A204.1 (cell line): Measurements from ENCODE around the gene SCIMP.
"Not testable (repeated sequence)": the region's sequence is repeated elsewhere in the genome, so short reads cannot be mapped to it uniquely, and the experiment has no call there.

Source experiments
- FAIRE-seq: peaks from 2 replicates; lab custom pipeline; 2012; peaks lifted over from hg19 to GRCh38; lab: Jason Lieb, UNC

Gene SCIMP

GRCh38 chr17:5234645-5235576, at the start of gene SCIMP:
SCIMP (minus strand) TSS chr17:5234860; CDS start chr17:5234755, 105 bp downstream.
- FAIRE-seq: no peak

DNA sequence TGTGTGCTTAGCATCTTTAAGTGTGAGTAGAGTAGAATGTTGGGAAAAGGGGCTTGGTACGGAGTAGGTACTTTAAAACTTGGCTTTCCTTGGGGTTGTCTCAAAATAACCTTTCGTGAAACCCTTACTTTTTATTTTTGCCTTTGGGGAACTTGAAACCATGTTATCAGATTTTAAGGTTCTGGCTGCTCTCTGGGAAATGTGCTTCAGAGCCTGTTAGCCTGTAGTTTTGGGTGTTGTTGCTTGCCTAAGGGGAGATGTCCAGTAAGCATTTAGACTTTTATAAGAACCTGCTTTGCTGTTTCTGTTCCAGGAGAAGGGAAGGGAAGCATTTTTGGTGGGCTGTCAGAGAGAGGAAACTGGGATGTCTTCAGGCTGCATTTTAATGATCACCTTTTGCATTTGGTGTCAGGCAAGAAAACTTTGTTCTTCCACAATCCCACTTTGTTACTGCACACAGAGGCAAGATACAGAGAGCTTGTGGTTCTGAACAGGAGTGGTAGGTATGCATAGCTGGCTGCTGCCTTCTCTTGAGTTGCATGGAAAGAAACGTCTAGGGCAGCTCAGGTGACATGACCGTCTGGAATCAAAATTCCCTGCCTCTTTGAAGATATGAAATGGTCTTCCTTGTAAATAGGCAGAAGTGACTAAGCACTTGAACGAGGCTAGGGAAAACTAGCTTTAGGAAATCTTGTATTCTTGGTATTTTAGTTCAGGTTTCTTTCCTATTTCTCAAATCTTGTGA, 49.1 kb upstream of the SCIMP start:
- no peak for FAIRE-seq

DNA sequence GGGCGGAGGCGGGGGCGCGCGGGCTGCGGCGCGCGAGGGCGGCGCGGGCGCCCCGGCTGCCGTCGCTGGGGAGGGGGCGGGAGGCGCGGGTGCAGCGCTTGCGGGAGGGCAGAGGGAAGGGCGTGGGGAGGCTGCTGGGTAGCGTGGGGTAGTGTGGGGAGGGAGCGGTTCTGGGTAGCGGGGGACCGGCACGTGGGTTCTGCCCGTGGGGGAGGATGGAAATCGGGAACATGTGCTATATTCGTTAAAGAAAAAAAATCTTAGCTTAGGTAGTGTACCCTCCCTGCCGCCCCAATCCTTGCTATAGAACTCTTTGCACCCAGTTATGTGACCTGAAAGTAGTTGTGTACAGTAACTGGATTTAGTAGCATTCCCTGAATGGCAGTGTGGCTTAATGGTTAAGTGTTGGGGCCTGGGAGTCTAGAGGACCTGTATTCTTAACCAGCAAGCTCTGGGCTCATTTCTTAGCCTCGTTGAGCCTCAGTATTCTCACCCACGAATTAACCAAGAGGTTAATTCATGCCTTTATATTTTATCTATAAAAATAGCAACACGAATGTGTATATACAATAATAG, 48.1 kb upstream of the SCIMP start:
- FAIRE-seq: no peak

DNA sequence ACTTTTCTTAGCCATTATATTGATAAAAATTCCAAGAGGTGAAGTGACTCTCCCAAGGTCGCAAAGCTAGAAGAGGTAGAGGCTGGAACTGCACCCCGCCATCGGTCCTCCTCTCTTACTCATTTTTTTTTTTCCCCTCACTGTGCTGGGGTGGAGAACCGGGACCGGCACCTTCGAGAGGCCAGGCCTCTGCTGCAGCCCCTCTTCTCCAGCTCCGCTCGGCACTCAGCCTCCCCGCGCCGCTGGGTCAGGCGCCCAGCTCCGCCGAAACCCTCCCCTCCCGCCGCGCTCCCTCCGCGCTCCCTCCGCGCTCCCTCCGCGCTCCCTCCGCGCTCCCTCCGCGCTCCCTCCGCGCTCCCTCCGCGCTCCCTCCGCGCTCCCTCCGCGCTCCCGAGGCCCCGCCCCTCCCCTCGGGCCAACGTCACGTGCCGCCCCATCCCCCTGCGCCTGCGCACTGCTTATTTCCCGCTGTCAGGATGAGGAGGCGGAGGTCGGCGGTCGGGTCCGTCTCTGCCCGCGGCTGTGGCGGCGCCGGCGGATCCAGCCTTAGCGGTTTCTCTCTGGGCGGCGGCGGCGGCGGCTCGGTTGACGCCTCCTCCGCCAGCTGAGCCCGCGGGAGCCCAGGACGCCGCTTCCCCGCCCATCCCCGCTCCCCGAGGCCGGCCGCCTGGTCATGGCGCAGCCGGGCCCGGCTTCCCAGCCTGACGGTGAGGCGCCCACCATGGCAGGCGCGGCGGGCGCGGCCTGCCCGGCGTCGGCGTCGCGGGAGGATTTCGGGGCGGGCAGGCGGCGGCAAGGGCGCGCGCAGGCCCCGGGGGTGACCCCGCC, 47.4 kb upstream of the SCIMP start, which contains the start of gene RABEP1:
RABEP1 (plus strand) TSS at position 471 of the 828 bp plus-strand sequence; CDS start at position 674, 203 bp downstream.
- FAIRE-seq: no peak

- no peak for FAIRE-seq
These were observed 37.7 kb upstream of the SCIMP start for GRCh38 chr17:5272322-5272721.

DNA sequence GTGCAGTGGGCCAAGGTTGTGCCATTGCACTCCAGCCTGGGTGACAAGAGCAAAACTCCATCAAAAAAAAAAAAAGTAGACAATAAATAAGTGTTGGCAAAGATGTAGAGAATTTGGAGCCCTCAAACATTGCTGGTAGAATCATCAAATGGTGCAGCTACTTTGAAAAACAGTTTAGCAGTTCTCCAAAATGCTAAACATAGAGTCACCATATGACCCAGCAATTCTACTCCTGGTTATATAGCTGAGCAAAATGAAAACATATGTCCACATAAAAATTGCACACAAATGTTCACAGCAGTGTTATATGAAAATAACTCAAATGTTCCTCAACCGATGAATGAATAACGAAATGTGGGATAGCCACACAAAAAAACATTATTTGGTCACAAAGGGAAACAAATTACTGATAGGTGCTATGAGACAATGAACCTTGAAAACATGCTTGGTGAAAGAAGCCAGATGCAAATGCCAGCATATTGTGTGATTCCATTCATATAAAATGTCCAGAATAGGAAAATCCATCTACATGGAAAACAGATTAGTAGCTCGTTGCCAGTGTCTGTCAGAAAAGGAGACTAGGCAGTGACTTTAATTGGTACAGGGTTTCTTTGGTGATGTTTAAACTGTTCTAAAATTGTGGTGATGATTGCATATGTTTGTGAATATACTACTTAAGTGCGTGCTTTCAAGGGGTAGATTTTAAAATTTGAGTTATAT, 34.7 kb upstream of the SCIMP start:
- no peak for FAIRE-seq

DNA sequence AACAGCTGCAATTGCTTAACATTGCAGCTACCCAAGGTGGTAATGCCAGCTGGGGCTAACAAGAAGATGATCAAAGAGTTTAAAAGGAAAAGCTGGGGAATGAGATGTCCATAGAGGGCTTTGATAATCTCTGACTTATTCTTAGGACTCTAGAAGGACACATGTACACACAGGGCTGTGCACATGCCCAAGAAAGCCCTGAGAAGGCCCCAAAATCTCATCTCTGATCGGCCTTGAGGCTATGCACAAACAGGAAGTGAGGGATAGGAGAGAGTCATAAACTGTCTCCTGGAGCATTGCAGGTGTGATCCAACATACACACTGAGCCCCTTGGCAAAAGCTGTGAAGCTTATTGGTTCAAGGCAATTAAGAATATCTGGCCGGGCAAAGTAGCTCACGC, 30.2 kb upstream of the SCIMP start:
- no peak for FAIRE-seq

- no peak for FAIRE-seq
These were observed 28.8 kb upstream of the SCIMP start for GRCh38 chr17:5263441-5263840.

- FAIRE-seq: no peak
These were observed 27.8 kb upstream of the SCIMP start for GRCh38 chr17:5262416-5262991.

DNA sequence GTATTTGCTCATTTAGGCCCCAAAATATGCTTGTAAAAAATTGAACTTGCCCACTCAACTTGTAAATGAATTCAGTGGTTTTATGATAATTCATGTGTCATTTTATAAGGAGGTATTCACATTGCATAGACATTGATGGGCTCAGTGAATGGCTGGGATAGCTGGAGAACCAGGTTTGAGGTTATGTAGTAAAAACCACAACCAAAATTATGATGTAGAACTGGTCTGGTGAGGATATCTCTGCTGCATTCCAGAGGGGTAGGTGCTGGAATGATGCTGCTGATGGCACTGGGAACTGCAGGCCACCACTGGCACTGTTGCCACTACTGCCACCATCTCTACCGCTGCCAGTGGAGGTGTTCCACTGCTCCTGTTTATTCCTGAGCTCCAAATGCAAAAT, 25.9 kb upstream of the SCIMP start:
- FAIRE-seq: no peak

DNA sequence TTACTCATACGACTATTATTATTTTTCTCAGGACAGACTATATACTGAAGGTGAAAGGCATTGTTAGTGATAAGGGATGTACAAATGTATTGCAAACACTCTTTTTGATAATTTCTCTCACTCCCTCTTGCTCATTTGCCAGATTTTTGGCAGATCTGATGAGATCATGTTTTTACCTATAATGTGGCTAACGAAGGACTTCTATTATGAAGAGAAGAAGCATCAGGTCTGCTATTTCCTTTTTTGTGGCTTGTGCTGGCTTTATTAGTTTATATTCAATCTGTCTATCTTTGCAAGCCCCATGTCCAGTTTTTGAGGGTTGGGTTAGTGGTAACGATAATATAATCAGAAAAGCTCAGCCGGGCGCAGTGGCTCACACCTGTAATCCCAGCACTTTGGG, 22.5 kb upstream of the SCIMP start:
- FAIRE-seq: no peak

- FAIRE-seq: no peak
These were observed 20.4 kb upstream of the SCIMP start for GRCh38 chr17:5254903-5255521.

DNA sequence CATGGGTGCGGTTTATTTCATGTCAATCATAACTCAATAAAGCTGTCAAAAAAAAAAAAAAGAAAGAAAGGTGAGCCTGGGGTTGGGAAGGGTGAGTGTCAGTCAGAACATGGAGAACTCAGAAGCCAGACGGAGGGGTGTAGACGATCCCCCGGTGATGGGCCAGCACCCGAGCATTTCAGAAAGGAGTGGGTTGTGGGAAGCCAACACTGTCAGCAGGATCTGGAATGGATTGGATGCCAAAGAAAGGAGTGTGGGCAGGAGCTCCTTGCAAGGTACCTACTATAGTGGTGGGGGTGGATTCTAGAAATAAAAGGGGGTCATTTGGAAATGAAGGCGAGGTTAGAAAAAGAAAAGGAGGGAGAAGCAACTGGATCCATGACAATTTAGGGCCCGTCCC, 19.8 kb upstream of the SCIMP start:
- FAIRE-seq: no peak

DNA sequence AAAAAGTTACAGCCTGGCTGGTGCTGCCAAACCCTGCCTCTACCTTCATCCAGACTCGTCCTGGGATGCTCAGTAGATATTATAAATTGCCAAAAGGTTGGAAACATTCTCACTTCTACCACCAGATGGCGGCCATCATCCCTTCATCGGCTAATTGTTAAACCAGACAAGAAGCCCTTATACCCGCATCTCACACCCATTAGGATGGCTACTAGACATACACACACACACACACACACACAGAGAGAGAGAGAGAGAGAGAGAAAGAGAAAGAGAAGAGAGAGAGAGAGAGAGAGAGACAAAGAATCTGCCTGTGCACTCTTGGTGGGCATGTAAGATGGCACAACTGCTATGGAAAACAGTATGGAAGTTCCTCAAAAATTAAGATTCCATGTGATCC, 15.0 kb upstream of the SCIMP start:
- FAIRE-seq: peak; percentile 76

GRCh38 chr17:5248821-5249479, 14.3 kb upstream of the SCIMP start:
- no peak for FAIRE-seq

DNA sequence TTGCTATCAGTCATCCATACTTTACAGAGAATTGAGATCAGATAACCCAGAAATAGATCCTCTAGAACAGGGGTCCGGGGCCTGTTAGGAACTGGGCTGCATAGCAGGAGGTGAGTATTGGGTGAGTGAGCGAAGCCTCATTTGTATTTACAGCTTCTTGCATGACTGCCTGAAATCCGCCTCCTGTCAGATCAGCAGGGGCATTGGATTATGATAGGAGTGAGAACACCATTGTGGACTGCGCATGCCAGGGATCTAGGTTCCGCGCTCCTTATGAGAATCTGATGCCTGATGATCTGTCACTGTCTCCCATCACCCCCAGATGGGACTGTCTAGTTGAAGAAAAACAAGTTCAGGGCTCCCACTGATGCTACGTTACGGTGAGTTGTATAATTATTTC, 13.0 kb upstream of the SCIMP start:
- FAIRE-seq: no peak

DNA sequence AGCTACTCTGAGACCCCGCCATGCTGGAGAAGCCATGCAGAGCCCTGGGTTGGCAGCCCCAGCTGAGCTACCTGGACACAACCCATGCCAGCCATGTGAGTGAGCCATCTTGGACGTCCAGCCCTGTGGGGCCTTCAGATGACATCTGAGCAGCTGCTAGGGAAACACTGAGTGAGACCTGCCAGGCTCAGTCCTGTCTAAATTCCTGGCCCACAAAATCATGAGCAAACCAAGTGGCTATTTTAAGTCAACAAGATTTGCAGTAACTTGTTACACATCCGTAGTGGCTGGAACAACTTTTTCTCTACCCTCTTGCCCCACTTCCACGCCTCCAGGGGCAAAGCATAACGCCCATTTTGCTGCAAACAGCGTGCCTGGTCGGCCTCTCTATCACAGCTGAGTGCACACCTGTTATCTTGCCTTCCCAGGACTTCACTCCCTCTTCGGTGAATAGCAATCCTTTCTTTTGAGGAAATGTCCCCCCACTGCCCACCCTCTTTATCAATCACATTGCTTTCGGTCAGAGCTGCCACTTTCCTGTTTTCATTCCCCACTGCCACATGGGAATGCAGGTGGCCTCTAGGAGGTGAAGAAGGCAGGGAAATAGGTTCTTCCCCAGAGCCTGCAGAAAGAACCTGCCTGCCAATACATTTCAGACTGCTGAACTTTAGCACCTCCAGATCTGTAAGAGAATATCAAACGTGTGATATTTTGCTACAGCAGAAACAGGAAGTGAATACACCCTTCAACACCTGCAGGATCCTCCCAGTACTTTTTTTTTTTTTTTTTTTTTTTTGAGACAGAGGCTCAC, 7.4 kb upstream of the SCIMP start:
- no peak for FAIRE-seq

DNA sequence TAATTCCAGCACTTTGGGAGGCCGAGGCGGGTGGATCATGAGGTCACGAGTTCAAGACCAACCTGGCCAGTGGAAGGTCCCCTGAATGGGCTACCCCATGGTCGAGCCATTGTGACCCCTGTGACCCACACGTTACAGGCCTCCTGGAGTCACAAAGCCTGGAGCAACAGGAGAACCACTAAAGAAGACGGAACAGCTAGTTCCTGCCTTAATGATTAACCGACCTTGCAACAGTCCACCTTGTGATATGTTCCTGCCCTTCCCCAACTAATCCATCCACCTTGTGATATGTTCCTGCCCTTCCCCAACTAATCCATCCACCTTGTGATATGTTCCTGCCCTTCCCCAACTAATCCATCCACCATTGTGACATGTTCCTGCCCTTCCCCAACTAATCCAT, 5.1 kb upstream of the SCIMP start:
- not testable (repeated sequence) for FAIRE-seq

GRCh38 chr17:5238333-5238732, 3.7 kb upstream of the SCIMP start:
- no peak for FAIRE-seq
